ENCODE data around the gene LOXL1.

LOXL1 gene

GRCh38 chr15:73928241-73928579 lies 1.9 kb downstream of the LOXL1 start:
- Histone ChIP-seq H3K9ac (no peak overlapping the region; the same call in 1 of the 2 replicates), H3K27me3 (peaks cover 48% of the 10 kb centered on the region), H4K20me1 (peaks cover 19% of the 10 kb centered on the region; the same call in 1 of the 2 replicates), H3K4me2 (peak overlapping the region; percentile 92), H3K36me3 (no peaks in the 10 kb centered on the region), H3K9me3 (no peaks in the 10 kb centered on the region), H3K27ac (no peak overlapping the region), H3K4me1 (peaks cover 69% of the 10 kb centered on the region), H3K4me3 (peak overlapping the region; percentile 70)
- TF ChIP-seq Cebpa-rat (IDR thresholded peaks at IDR 0.05) = no peak

GRCh38 chr15:73928971-73929627 lies 2.8 kb downstream of the LOXL1 start:
- Histone ChIP-seq H3K36me3 (no peaks in the 10 kb centered on the region), H3K4me3 (no peak overlapping the region), H3K9ac (no peak overlapping the region), H3K4me2 (peak overlapping the region; percentile 6; the same call in 1 of the 2 replicates), H3K4me1 (peaks cover 60% of the 10 kb centered on the region), H3K27me3 (peaks cover 48% of the 10 kb centered on the region), H4K20me1 (peaks cover 19% of the 10 kb centered on the region; the same call in 1 of the 2 replicates), H3K9me3 (no peaks in the 10 kb centered on the region), H3K27ac (no peak overlapping the region)
- no peak for TF ChIP-seq Cebpa-rat (IDR thresholded peaks at IDR 0.05)

GRCh38 chr15:73930371-73930770 lies 4.1 kb downstream of the LOXL1 start:
- Histone ChIP-seq H3K27me3 (peaks cover 46% of the 10 kb centered on the region), H3K9me3 (no peaks in the 10 kb centered on the region), H3K36me3 (no peaks in the 10 kb centered on the region), H3K4me1 (peaks cover 48% of the 10 kb centered on the region), H3K9ac (no peak overlapping the region), H3K27ac (no peak overlapping the region), H4K20me1 (peaks cover 17% of the 10 kb centered on the region; the same call in 1 of the 2 replicates), H3K4me2 (peak overlapping the region; percentile 62), H3K4me3 (no peak overlapping the region)
- no peak for TF ChIP-seq Cebpa-rat (IDR thresholded peaks at IDR 0.05)

GRCh38 chr15:73930790-73931281 lies 4.6 kb downstream of the LOXL1 start:
- Histone ChIP-seq H3K36me3 (no peaks in the 10 kb centered on the region), H3K4me3 (no peak overlapping the region), H3K27me3 (peaks cover 42% of the 10 kb centered on the region), H3K9ac (peak overlapping the region; percentile 46; the same call in 1 of the 2 replicates), H3K4me1 (peaks cover 43% of the 10 kb centered on the region), H3K4me2 (peak overlapping the region; percentile 62), H3K27ac (0 out of 2 replicates have a peak overlapping the region, but pooled peaks have one; percentile 28), H4K20me1 (peaks cover 12% of the 10 kb centered on the region; the same call in 1 of the 2 replicates), H3K9me3 (no peaks in the 10 kb centered on the region)
- TF ChIP-seq Cebpa-rat (IDR thresholded peaks at IDR 0.05) = no peak

- TF ChIP-seq Cebpa-rat (IDR thresholded peaks at IDR 0.05) = no peak
- Histone ChIP-seq H3K27ac (no peak overlapping the region), H3K9ac (peak overlapping the region; percentile 46; the same call in 1 of the 2 replicates), H3K4me1 (peaks cover 39% of the 10 kb centered on the region), H3K36me3 (no peaks in the 10 kb centered on the region), H3K4me3 (no peak overlapping the region), H4K20me1 (peaks cover 6% of the 10 kb centered on the region; the same call in 1 of the 2 replicates), H3K9me3 (no peaks in the 10 kb centered on the region), H3K27me3 (peaks cover 35% of the 10 kb centered on the region), H3K4me2 (peak overlapping the region; percentile 62)
These were observed 5.2 kb downstream of the LOXL1 start for GRCh38 chr15:73931441-73931840.

GRCh38 chr15:73932381-73933191 lies 6.3 kb downstream of the LOXL1 start:
- H3K4me2 ChIP-seq = no peak overlapping the region
- no peak for TF ChIP-seq Cebpa-rat (IDR thresholded peaks at IDR 0.05)

GRCh38 chr15:73934281-73934680 lies 8.0 kb downstream of the LOXL1 start:
- Histone ChIP-seq H3K36me3 (no peaks in the 10 kb centered on the region), H3K4me2 (no peak overlapping the region), H3K4me1 (peaks cover 21% of the 10 kb centered on the region), H3K4me3 (no peak overlapping the region), H3K27me3 (peaks cover 7% of the 10 kb centered on the region), H3K27ac (no peak overlapping the region), H3K9me3 (no peaks in the 10 kb centered on the region), H3K9ac (no peak overlapping the region), H4K20me1 (no peaks in the 10 kb centered on the region)
- TF ChIP-seq Cebpa-rat (IDR thresholded peaks at IDR 0.05) = no peak

More at GRCh38 chr15:73932381-73933191, 6.3 kb downstream of the LOXL1 start:
- no peak overlapping the region for H3K9ac ChIP-seq
- H3K4me1 ChIP-seq = peaks cover 30% of the 10 kb centered on the region
- H3K27ac ChIP-seq = no peak overlapping the region
- no peaks in the 10 kb centered on the region for H3K36me3 ChIP-seq
- H3K27me3 ChIP-seq = peaks cover 24% of the 10 kb centered on the region
- H3K4me3 ChIP-seq = no peak overlapping the region
- H4K20me1 ChIP-seq = no peaks in the 10 kb centered on the region
- H3K9me3 ChIP-seq = no peaks in the 10 kb centered on the region

GRCh38 chr15:73935547-73935946 lies 9.3 kb downstream of the LOXL1 start:
- H3K27ac ChIP-seq = no peak overlapping the region
- H4K20me1 ChIP-seq = no peaks in the 10 kb centered on the region
- no peak overlapping the region for H3K9ac ChIP-seq
- TF ChIP-seq Cebpa-rat (IDR thresholded peaks at IDR 0.05) = no peak
- H3K4me3 ChIP-seq = no peak overlapping the region
- H3K9me3 ChIP-seq = no peaks in the 10 kb centered on the region
- H3K4me1 ChIP-seq = peaks cover 20% of the 10 kb centered on the region
- H3K27me3 ChIP-seq = no peaks in the 10 kb centered on the region
- no peak overlapping the region for H3K4me2 ChIP-seq
- no peaks in the 10 kb centered on the region for H3K36me3 ChIP-seq

GRCh38 chr15:73936181-73936580 lies 9.9 kb downstream of the LOXL1 start:
- Histone ChIP-seq H3K4me3 (no peak overlapping the region), H3K4me2 (no peak overlapping the region), H3K9me3 (no peaks in the 10 kb centered on the region), H3K4me1 (peaks cover 20% of the 10 kb centered on the region), H3K27ac (no peak overlapping the region), H3K27me3 (no peaks in the 10 kb centered on the region), H4K20me1 (no peaks in the 10 kb centered on the region), H3K9ac (no peak overlapping the region), H3K36me3 (no peaks in the 10 kb centered on the region)
- TF ChIP-seq Cebpa-rat (IDR thresholded peaks at IDR 0.05) = no peak
